GOT3 (cell line): ENCODE measurements around the gene PRELID2.
"Not testable (repeated sequence)": the region's sequence is repeated elsewhere in the genome, so short reads cannot be mapped to it uniquely, and the experiment has no call there.

Experiments
- DNase-seq: peaks from one replicate; lab custom pipeline; 2025; ENCODE audit warnings: mixed read lengths; lab: John Stamatoyannopoulos, UW

PRELID2 gene

DNA sequence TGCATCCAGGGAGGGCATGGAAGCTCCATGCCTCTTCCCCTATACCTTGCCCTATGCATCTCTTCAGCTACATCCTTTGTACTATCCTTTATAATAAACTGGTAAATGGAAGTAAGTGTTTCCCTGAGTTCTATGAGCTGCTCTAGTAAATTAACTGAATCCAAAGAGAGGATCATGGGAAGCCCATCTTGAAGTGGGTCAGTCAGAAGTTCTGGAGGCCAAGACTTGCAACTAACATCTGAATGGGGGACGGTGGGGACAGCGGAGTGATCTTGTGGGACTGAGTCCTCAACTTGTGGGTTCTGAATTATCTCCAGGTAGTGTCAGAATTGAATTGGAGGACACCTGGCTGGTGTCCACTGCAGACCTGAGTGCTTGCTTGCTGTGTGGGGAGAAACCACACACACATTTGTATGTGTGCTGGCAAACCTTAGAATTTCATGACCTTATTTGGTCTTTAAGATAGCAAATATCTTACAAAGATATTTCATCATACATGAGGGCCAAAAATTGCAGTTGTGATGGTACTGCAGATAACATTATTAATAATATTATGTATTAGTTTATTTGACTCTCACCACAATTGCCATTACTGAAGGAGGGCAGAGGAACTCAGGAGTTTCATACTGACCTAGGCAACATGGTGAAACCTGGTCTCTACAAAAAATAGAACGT, 5.5 kb upstream of the PRELID2 start:
- no peak for DNase-seq

DNA sequence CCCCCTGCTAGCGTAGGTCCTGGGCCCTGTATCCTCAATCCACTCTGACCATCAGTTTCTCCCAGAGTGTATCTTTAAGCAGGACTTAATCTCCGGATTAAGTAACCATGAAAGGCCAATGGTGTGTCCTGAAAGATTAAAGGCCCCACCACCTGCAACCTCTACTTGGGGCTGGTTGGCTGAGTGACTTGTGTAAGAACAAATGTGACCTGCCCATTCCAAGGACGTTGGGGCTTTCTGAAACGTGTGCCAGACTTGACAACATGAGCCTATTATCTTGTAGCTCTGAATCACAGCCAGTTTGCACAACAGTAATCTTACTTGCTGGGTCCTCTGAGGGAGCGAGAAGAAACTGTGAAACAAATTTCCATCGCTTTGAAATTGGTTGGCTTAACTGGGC, 3.1 kb upstream of the PRELID2 start:
- DNase-seq = no peak

DNA sequence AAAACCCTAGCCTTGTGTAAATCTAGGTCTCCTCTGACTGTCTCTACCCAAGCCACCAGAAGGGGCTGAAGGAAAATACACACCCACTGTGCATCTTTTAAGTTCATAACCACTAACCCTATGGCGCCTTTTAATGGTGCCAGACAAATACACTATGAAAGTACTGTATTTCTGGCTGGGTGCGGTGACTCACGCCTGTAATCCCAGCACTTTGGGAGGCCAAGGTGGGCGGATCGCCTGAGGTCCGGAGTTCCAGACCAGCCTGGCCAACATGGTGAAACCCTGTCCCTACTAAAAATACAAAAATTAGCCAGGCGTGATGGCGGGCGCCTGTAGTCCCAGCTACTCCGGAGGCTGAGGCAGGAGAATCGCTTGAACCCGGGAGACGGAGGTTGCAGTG, 1.1 kb upstream of the PRELID2 start:
- DNase-seq = not testable (repeated sequence)

- DNase-seq = no peak
Observed at GRCh38 chr5:145835848-145836239, 702 bp upstream of the PRELID2 start.

GRCh38 chr5:145834554-145834916, 607 bp downstream of the PRELID2 start:
- no peak for DNase-seq

DNA sequence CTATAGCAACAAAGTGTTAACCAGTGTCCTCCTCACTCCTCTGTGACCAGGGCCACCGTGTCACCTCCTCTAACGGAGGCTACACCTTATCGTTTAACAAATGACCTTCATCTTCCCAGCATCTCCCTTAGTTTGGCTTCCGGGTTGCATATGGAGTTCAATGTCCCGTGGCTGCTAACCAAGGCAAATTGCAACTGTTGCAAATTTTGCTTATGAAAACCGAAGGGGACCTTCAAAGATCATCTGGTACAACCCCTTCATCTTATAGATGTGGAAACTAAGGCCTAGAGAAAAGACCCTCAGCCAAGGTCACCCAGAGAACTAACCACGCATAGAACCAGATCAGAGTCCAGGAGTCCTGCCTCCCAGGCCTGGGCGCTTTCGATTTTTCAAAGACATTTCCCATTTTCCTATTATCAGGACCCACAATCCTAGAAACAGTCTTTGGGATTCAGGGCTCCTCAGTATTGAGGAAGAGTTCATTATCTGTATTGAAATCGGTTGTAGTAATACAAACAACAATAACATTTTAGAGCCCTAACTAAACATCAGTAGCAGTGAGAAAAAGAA, 1.4 kb downstream of the PRELID2 start:
- DNase-seq = no peak

DNA sequence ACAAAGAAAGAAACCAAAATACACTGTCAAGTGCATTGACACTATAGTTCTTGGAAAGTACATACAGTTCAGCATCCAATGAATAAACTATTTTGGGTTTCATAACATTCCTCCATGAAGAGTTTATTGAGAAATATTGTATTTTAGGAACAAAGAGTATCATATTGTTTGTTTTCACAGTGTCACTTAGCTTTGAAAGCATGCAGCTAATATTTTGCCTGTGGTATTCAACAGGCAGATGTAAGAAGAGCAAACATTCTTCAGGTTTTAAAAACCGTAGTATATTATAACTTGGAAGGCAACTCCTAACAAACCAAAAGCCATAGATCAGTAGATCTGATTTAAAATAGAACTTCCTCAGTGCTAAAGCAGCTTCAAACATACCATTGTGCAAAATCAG, 4.5 kb downstream of the PRELID2 start:
- DNase-seq = no peak

DNA sequence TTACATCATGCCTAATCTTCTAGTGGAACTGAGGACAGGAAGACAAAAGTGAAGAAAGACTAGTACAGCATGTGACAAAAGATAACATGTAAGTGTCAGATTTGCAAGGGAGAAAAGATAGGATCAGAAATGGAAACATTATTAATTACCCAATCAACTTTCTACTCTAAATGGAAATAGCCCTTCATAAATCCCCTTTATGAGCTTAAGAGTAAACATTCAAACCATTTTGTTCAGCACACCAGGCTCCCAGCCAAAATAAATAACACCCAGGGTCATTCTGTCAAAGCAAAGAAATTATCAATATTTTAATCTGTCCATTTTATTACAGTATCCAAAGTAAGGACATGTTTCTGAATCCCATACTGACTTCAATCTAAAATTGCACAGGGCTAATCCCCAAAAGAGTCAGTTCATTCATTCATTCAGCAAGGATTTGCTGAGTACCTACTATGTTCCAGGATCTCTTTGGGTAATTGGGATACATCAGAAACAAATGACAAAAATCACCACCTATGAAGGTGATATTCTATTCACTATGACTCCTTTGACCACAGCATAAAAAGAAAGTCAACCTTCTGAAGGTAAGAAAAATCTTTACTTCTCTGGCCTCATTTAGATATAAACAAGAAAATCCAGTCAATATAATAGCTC, 5.3 kb downstream of the PRELID2 start:
- no peak for DNase-seq

DNA sequence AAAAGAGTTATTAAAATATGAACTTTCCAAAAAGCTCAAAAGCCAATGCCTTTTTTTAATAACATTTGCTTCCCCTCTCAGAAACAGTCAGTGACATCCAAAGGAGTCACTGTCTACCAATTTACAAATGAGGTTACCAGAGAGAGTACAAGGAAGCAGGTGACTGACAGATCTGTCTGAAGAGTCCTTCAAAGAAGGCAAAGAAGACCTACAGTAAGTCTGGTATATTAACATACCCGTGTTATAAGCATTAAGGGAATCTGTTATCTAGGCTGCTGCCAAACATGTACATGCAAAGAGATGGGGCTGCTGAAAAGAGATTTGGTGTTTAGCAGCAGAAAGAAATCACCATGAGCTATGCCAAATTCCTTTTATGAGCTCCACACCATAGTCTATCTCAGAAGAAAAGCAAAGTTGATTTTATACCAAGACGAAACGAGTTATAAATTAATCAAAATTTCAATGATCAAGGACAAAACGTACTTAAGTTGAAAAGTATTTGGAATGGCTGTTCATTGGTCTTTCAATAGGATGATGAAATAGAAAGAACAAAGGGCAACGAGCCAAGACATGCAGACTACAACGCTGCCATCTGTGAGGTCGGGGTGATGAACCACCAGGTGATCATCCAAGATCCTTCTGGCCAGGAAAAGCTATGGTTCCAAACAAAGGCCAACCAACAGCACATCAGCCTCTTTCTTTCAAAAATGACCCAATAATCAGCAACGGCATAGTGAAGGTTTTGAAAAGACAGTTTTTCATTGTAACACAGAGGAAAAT, 8.1 kb downstream of the PRELID2 start:
- DNase-seq = no peak

GRCh38 chr5:145825751-145826180, 9.4 kb downstream of the PRELID2 start:
- DNase-seq = no peak

DNA sequence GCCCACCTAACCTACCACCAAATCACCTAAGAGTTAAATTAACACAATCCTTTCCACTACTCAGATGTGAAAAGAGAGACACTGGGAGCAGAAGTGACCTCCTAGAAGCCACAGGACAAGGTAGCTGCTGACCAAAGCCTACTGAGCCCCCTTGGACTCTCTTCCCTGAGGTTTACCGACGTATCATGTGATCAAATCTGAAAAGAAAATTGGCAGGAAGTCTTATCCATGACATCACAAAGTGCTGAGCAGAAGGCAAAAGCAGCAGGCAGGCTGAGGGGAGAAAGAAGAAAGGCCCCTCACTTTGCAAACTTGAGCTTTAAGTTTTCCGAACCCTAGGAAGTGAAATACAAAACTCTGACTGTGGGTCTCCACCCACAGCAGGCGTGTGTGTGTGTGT, 11.1 kb downstream of the PRELID2 start:
- no peak for DNase-seq

GRCh38 chr5:145818604-145819003, 16.5 kb downstream of the PRELID2 start:
- no peak for DNase-seq

DNA sequence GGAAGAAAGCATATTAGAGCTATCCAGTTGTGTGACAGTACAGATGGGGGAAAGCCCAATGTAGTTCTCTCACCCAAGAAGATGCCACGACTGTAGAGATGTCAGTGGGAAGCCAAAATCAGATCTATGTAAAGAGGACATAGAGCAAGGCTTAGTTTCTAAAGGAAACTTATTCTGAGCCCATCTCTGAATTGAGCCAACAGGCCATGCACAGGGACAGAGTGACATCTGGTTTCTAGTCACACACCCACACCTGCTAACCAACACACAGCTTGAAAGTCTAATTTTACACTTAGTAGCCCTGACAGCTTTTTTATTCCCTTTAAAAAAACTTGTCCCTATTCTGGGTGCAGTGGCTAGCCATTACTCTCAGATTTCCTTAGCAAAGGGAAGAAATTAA, 22.3 kb downstream of the PRELID2 start:
- DNase-seq = no peak

DNA sequence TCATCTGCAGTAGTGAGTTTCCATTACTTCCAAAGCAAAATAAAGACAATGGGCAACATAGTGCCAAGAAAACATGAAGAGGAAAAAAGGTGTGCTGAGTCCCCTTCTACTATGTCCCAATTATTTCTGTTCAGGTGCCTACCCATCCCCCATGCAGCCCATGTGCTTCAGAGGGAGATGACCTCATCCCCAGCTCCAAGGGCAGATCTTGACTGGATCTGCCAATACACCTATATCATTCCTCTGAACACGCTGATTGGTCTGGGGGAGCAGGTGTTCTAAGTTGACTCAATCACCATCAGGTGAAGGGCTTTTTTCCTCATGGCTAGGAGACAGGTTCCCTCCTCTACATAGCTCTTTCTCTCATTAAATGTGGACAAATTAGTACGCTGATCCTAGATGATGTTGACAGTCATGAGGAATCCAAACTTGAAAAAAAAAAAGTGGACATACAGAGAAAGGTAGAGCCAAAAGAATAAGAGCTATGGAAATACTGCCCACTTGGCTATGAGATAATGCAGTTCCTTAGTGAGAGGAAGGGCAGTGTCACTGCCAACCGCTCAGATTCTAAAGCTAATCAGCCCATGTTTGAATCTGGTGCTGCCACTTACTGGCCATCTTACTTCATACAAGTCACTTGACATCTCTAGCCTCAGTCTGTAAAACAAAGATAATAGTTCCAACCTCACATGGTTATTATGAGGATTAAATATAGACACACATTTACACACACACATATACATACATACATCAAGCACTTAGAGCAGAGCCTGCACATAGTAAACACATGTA, 23.1 kb downstream of the PRELID2 start:
- no peak for DNase-seq

- no peak for DNase-seq
Observed at GRCh38 chr5:145806923-145807322, 28.2 kb downstream of the PRELID2 start.

DNA sequence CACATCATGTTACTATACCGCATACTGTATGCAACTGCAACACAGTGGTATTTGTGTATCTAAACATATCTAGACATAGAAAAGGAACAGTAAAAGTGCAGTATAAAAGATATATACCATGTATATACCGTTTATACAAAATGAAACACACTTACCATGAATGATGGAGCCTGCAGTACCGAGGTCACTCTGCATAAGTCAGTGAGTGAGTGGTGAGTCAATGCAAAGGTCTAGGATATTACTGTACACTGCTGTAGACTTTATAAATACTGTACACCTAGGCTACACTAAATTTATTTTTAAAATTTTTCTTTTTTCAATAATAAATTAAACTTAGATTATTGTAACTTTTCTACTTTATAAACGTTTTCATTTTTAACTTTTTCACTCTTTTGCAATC, 29.3 kb downstream of the PRELID2 start:
- DNase-seq = no peak

DNA sequence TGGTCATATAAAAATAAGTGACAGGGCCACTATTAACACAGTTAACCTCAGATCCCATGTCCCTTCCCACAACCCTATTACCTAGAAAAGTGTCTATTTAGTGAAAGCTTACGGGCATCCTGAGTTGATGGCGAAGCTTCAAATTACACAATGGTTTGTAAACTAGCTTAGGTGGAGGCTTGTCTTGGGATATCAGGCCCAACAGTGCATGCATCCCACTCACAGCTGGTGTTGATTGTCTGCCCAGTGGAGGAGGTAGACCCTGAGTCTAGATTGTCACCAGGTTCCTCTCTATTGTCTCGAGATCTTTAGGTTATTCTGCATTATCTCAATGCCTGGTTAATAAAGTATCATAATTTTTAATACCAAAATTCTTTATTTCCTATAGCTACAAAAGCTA, 30.4 kb downstream of the PRELID2 start:
- no peak for DNase-seq

GRCh38 chr5:145803112-145804004, 31.8 kb downstream of the PRELID2 start:
- DNase-seq = no peak

GRCh38 chr5:145801195-145801594, 33.9 kb downstream of the PRELID2 start:
- no peak for DNase-seq

- DNase-seq = no peak
Observed at GRCh38 chr5:145800181-145800580, 35.0 kb downstream of the PRELID2 start.

- not testable (repeated sequence) for DNase-seq
Observed at GRCh38 chr5:145798503-145798902, 36.6 kb downstream of the PRELID2 start.
